Neural cell (in vitro differentiated cells): ENCODE data around the gene FUBP3. TPM values are rescaled to one million over a fixed set of nuclear protein-coding genes. Genes with fewer than 3 reads are reported as not detected.

Experiments used
- H2AFZ ChIP-seq: fragments of 200-600, 300-800 bp; sonication (generic), shearing (Covaris generic); 2 replicates; pipeline ENCODE4 v1.6.0; 2014; ENCODE audit warnings: low read depth, mild to moderate bottlenecking, antibody characterized with exemption, low read length, moderate library complexity
- H3F3A ChIP-seq: fragments of 200-600 bp; shearing (Covaris generic); 2 replicates; pipeline ENCODE4 v1.6.1; 2016; ENCODE audit warnings: mild to moderate bottlenecking, moderate library complexity, mixed read lengths, antibody characterized with exemption, low read length; ENCODE audit not compliant: insufficient read depth, poor library complexity, severe bottlenecking
- H3K27ac ChIP-seq: fragments of 200-600, 300-800 bp; sonication (generic), shearing (Covaris generic); 2 replicates; pipeline ENCODE4 v1.5.1; 2014; ENCODE audit warnings: mild to moderate bottlenecking, low read length, moderate library complexity
- H3K27me3 ChIP-seq: fragments of 300-800, 200-600 bp; sonication (generic), shearing (Covaris generic); 2 replicates; pipeline ENCODE4 v1.6.0; 2014; ENCODE audit warnings: mild to moderate bottlenecking, low read depth, low read length, moderate library complexity; ENCODE audit not compliant: insufficient read depth
- H3K36me3 ChIP-seq: fragments of 300-800, 200-600 bp; sonication (generic), shearing (Covaris generic); 2 replicates; pipeline ENCODE4 v1.5.1; 2014; ENCODE audit warnings: mild to moderate bottlenecking, antibody characterized with exemption, low read length, moderate library complexity; ENCODE audit not compliant: insufficient read depth
- H3K4me2 ChIP-seq: fragments of 300-800, 200-600 bp; sonication (generic), shearing (Covaris generic); 2 replicates; pipeline ENCODE4 v1.6.0; 2014; ENCODE audit warnings: mild to moderate bottlenecking, low read length
- H3K4me3 ChIP-seq: fragments of 300-800, 200-600 bp; sonication (generic), shearing (Covaris generic); 2 replicates; pipeline ENCODE4 v1.5.1; 2014; ENCODE audit warnings: mild to moderate bottlenecking, low read length, moderate library complexity
- H3K79me2 ChIP-seq: fragments of 200-600 bp; shearing (Covaris generic); replicated peaks from 2 replicates; pipeline ENCODE4 v1.6.0; 2014; ENCODE audit warnings: mild to moderate bottlenecking, low read length, moderate library complexity; ENCODE audit not compliant: insufficient read depth
- H3K9ac ChIP-seq: fragments of 300-800, 200-600 bp; sonication (generic), shearing (Covaris generic); 2 replicates; pipeline ENCODE4 v1.6.1; 2016; ENCODE audit warnings: mild to moderate bottlenecking, low read length, mixed read lengths
- H3K9me2 ChIP-seq: fragments of 200-600 bp; shearing (Covaris generic); 2 replicates; pipeline ENCODE4 v1.6.1; 2016; ENCODE audit warnings: mild to moderate bottlenecking, low read length, mixed read lengths; ENCODE audit not compliant: insufficient read depth
- H3K9me3 ChIP-seq: fragments of 200-600, 300-800 bp; sonication (generic), shearing (Covaris generic); 2 replicates; pipeline ENCODE4 v1.6.1; 2016; ENCODE audit warnings: mild to moderate bottlenecking, mixed run types, low read length, moderate library complexity, mixed read lengths
- H4K20me1 ChIP-seq: fragments of 200-600 bp; shearing (Covaris generic); 2 replicates; pipeline ENCODE4 v1.6.1; 2016; ENCODE audit warnings: mild to moderate bottlenecking, mixed run types; ENCODE audit not compliant: insufficient read depth
- CTCF ChIP-seq: fragments of 450-650 bp; IDR thresholded peaks from 2 replicates; pipeline ENCODE4 v1.5.1; 2014; ENCODE audit warnings: antibody characterized with exemption, mild to moderate bottlenecking, moderate library complexity; ENCODE audit not compliant: poor library complexity, severe bottlenecking
- EP300 ChIP-seq: fragments of 450-650 bp; conservative IDR thresholded peaks from 2 replicates; pipeline ENCODE4 v1.6.1; 2014; ENCODE audit warnings: antibody characterized with exemption, mild to moderate bottlenecking, moderate library complexity; ENCODE audit not compliant: poor library complexity, severe bottlenecking
- EZH2 ChIP-seq: fragments of 200-600, 300-800 bp; shearing (Covaris generic), sonication (generic); IDR thresholded peaks from 2 replicates; pipeline ENCODE4 v1.6.1; 2014; ENCODE audit warnings: antibody characterized with exemption, low read length, borderline replicate concordance, mild to moderate bottlenecking; ENCODE audit not compliant: insufficient read depth, poor library complexity, severe bottlenecking
- MXI1 ChIP-seq: fragments of 450-650 bp; conservative IDR thresholded peaks from 2 replicates; pipeline ENCODE4 v1.6.1; 2014; ENCODE audit warnings: antibody characterized with exemption, mild to moderate bottlenecking; ENCODE audit not compliant: poor library complexity, severe bottlenecking
- POLR2AphosphoS5 ChIP-seq: IDR thresholded peaks from 2 replicates; pipeline ENCODE4 v1.6.1; 2012
- RAD21 ChIP-seq: fragments of 450-650 bp; conservative IDR thresholded peaks from 2 replicates; pipeline ENCODE4 v1.6.1; 2014; ENCODE audit warnings: antibody characterized with exemption, mild to moderate bottlenecking, moderate library complexity
- REST ChIP-seq: IDR thresholded peaks from 2 replicates; pipeline ENCODE4 v1.6.1; 2012; ENCODE audit warnings: borderline replicate concordance
- SMC3 ChIP-seq: fragments of 450-650 bp; conservative IDR thresholded peaks from 2 replicates; pipeline ENCODE4 v1.6.1; 2014; ENCODE audit warnings: antibody characterized with exemption, mild to moderate bottlenecking, moderate library complexity; ENCODE audit not compliant: poor library complexity
- TAF1 ChIP-seq: IDR thresholded peaks from 2 replicates; pipeline ENCODE4 v1.6.1; 2012; ENCODE audit warnings: low read depth
- polyA plus RNA-seq: library from polyadenylated mRNA; depleted of rRNA; stranded (reverse); fragments of >200 nt; gene quantifications from 2 replicates; pipeline ENCODE4 v1.2.3, GENCODE V29; 2014

FUBP3 gene
- polyA plus RNA-seq, 1 donor from 2014 or later = 70.5 TPM

GRCh38 chr9:130543859-130544258, 35.5 kb upstream of the FUBP3 start:
- Histone ChIP-seq H4K20me1 (no peaks in the 10 kb centered on the region), H3K79me2 (no peaks in the 10 kb centered on the region), H3K4me3 (peak overlapping the region; percentile 11), H3K9me2 (no peaks in the 10 kb centered on the region), H3K9ac (peak overlapping the region; percentile 2), H3K27me3 (no peaks in the 10 kb centered on the region), H3K27ac (no peak overlapping the region), H3K9me3 (no peaks in the 10 kb centered on the region), H2AFZ (no peak overlapping the region), H3K36me3 (no peaks in the 10 kb centered on the region), H3K4me2 (no peak overlapping the region), H3F3A (no peaks in the 10 kb centered on the region)
- TF ChIP-seq TAF1 (no peak), POLR2AphosphoS5 (peak; percentile 64), EZH2 (no peak), CTCF (no peak), MXI1 (no peak), RAD21 (no peak), EP300 (no peak)

GRCh38 chr9:130544364-130544763, 35.0 kb upstream of the FUBP3 start:
- no peaks in the 10 kb centered on the region for H4K20me1 ChIP-seq
- peak overlapping the region; percentile 2 for H3K9ac ChIP-seq
- no peaks in the 10 kb centered on the region for H3F3A ChIP-seq
- no peak overlapping the region for H3K4me2 ChIP-seq
- no peak overlapping the region for H3K27ac ChIP-seq
- no peaks in the 10 kb centered on the region for H3K27me3 ChIP-seq
- TF ChIP-seq EP300 (no peak), RAD21 (no peak), POLR2AphosphoS5 (no peak), TAF1 (no peak), EZH2 (no peak), REST (no peak), SMC3 (no peak), MXI1 (no peak), CTCF (no peak)
- H3K79me2 ChIP-seq = no peaks in the 10 kb centered on the region
- H2AFZ ChIP-seq = no peak overlapping the region
- H3K9me2 ChIP-seq = no peaks in the 10 kb centered on the region
- H3K36me3 ChIP-seq = no peaks in the 10 kb centered on the region
- no peaks in the 10 kb centered on the region for H3K9me3 ChIP-seq
- H3K4me3 ChIP-seq = no peak overlapping the region
